ENCODE measurements around the gene KCNS1. TPM values are rescaled to one million over a fixed set of nuclear protein-coding genes. Genes with fewer than 3 reads are reported as not detected.
"Not testable (repeated sequence)": the region's sequence is repeated elsewhere in the genome, so short reads cannot be mapped to it uniquely, and the experiment has no call there.

Gene KCNS1, protein sequence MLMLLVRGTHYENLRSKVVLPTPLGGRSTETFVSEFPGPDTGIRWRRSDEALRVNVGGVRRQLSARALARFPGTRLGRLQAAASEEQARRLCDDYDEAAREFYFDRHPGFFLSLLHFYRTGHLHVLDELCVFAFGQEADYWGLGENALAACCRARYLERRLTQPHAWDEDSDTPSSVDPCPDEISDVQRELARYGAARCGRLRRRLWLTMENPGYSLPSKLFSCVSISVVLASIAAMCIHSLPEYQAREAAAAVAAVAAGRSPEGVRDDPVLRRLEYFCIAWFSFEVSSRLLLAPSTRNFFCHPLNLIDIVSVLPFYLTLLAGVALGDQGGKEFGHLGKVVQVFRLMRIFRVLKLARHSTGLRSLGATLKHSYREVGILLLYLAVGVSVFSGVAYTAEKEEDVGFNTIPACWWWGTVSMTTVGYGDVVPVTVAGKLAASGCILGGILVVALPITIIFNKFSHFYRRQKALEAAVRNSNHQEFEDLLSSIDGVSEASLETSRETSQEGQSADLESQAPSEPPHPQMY
- polyA plus RNA-seq: under 1 TPM; 0.04 to 0.15 TPM

DNA sequence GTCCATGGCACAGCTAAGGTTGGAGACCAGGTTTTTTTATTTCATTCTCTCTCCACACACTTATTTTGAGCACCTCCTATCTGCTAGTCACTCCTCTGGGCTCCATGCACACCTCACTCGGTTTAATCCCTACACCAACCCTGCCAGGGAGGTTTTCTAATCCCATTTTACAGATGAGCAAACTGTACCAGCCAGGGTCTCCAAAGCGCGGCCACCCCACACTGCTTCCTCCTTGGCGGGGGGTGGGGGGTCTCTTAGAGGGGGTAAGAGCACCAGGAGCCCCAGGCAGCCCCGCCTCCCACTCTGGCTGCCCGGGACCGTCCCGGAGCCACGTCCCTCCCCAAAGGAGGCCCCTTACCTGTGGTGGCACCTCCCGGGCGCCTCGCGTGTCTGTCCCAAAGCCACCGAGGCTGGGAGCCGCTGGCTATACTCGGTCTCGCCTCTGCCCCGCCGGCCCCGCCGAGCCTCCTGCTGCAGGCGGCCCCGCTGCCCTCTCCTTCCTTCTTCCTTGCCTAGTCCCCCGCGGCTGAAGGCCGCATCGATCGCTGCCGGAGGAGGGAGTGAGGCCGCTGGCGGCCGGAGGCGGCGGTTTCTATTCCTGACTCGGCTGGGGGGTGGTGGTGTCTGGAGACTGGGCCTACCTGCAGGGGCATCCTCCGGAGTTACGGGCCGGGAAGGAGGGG lies at the start of gene KCNS1:
KCNS1 (minus strand) TSS at position 565 of the 683 bp plus-strand sequence. CDS start 1,891 bp downstream, outside the sequence.
- Histone ChIP-seq H3K4me1 (ENCODE audit: control insufficient read depth in 2 of 2, insufficient read depth in 2 of 2, low read length in 1 of 2) (peaks cover 0 to 11% of the 10 kb centered on the region in 2 donors), H3K36me3 (ENCODE audit: control insufficient read depth in 2 of 2, insufficient read depth in 2 of 2, low read length in 1 of 2) (no peaks in the 10 kb centered on the region), H3K4me3 (ENCODE audit: low read depth in 1 of 2, low read length in 2 of 2) (no peak within 1 kb of the TSS), H3K27ac (ENCODE audit: low read depth in 2 of 2, low read length in 1 of 2) (no peak within 1 kb of the TSS), H3K9me3 (ENCODE audit: control insufficient read depth in 2 of 2, insufficient read depth in 1 of 2, low read depth in 1 of 2, low read length in 1 of 2) (peaks cover 0 to 11% of the 10 kb centered on the region in 2 donors), H3K27me3 (ENCODE audit: control insufficient read depth in 1 of 2, insufficient read depth in 2 of 2, low read length in 2 of 2) (peaks cover 0 to 10% of the 10 kb centered on the region in 2 donors)
- 5 to 8% methylated on average over 32 to 38 of the region's 38 CpGs for WGBS, 2 donors

DNA sequence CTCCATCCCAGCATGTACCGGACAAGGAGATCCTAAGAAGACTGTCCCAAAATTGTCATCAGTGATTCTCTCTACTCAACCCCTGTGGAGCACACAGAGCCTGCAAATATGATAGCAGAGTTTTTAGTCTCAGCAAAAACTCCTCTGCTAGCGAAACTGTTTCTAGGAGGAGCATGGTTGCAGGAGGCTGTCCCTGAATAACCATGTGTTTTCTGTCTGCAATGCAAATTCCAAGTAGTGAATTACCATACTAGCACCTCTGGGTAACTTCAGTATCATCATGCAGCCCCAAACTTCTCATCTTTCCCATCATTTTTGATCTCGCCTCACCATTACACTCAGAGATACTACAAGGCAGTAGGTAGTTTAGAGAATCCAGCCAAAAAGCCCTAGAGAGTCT lies 48.1 kb upstream of the KCNS1 start:
- 83 to 90% methylated on average over 3 of the region's 3 CpGs for WGBS, 2 donors

DNA sequence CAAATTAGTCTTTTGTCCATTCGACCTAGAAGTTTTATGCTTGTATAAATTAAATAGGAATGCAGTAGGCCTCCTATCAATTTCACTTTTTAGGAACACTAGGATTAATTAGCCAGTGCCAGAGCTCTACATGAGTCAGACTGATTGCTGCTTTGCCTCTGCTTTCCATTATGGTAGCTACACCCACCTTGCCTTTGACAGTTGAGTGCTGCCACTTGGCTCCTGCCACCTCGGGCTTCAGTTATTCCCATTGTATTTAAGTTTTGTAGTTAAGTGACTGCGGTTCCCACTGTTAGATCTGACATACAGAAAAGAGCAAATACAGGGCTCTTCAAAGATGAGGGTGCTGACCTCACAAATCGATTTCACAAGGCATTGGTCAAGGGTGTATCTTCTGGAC lies 39.9 kb upstream of the KCNS1 start:
- H3K4me3 ChIP-seq (ENCODE audit: low read depth in 1 of 2, low read length in 2 of 2): no peak overlapping the region
- no peaks in the 10 kb centered on the region for H3K9me3 ChIP-seq (ENCODE audit: control insufficient read depth in 2 of 2, insufficient read depth in 1 of 2, low read depth in 1 of 2, low read length in 1 of 2)
- H3K27ac ChIP-seq (ENCODE audit: low read depth in 2 of 2, low read length in 1 of 2): no peak overlapping the region
- H3K4me1 ChIP-seq (ENCODE audit: control insufficient read depth in 2 of 2, insufficient read depth in 2 of 2, low read length in 1 of 2): peaks cover 0 to 3% of the 10 kb centered on the region in 2 donors
- 74 to 75% methylated on average over 4 of the region's 4 CpGs for WGBS, 2 donors
- H3K27me3 ChIP-seq (ENCODE audit: control insufficient read depth in 1 of 2, insufficient read depth in 2 of 2, low read length in 2 of 2): no peaks in the 10 kb centered on the region
- H3K36me3 ChIP-seq (ENCODE audit: control insufficient read depth in 2 of 2, insufficient read depth in 2 of 2, low read length in 1 of 2): no peaks in the 10 kb centered on the region

More for the DNA sequence above, 48.1 kb upstream of the KCNS1 start:
- H3K4me1 ChIP-seq (ENCODE audit: control insufficient read depth in 2 of 2, insufficient read depth in 2 of 2, low read length in 1 of 2): no peaks in the 10 kb centered on the region
- no peaks in the 10 kb centered on the region for H3K9me3 ChIP-seq (ENCODE audit: control insufficient read depth in 2 of 2, insufficient read depth in 1 of 2, low read depth in 1 of 2, low read length in 1 of 2)
- no peaks in the 10 kb centered on the region for H3K27me3 ChIP-seq (ENCODE audit: control insufficient read depth in 1 of 2, insufficient read depth in 2 of 2, low read length in 2 of 2)
- H3K27ac ChIP-seq (ENCODE audit: low read depth in 2 of 2, low read length in 1 of 2): no peak overlapping the region
- H3K36me3 ChIP-seq (ENCODE audit: control insufficient read depth in 2 of 2, insufficient read depth in 2 of 2, low read length in 1 of 2): no peaks in the 10 kb centered on the region
- no peak overlapping the region for H3K4me3 ChIP-seq (ENCODE audit: low read depth in 1 of 2, low read length in 2 of 2)

DNA sequence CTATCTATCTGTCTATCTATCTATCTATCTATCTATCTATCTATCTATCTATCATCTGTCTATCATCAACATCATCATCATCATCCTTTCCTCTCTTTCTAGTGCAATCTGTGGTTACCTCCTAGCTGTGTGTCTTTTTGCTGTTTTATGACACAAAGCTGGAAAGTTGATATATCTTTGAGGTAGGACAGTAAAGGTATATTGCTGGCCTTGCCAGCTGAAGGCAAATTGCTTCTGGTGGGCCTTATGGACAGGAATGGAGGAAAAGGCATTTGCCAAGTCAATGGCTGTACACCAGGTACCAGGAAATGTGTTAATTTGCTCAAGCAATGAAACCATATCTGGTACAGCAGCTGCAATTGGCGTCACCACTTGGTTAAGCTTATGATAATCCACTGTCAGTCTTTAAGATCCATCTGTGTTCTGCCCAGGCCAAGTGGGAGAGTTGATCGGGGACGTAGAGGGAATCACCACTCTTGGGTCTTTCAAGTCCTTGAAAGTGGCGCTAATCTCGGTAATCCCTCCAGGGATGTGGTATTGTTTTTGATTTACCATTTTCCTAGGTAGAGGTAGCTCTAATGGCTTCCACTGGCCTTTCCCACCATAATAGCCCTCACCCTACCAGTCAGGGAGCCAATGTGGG lies 38.9 kb upstream of the KCNS1 start:
- H3K27me3 ChIP-seq (ENCODE audit: control insufficient read depth in 1 of 2, insufficient read depth in 2 of 2, low read length in 2 of 2); H3K4me3 ChIP-seq (ENCODE audit: low read depth in 1 of 2, low read length in 2 of 2); H3K27ac ChIP-seq (ENCODE audit: low read depth in 2 of 2, low read length in 1 of 2); H3K9me3 ChIP-seq (ENCODE audit: control insufficient read depth in 2 of 2, insufficient read depth in 1 of 2, low read depth in 1 of 2, low read length in 1 of 2); H3K36me3 ChIP-seq (ENCODE audit: control insufficient read depth in 2 of 2, insufficient read depth in 2 of 2, low read length in 1 of 2); H3K4me1 ChIP-seq (ENCODE audit: control insufficient read depth in 2 of 2, insufficient read depth in 2 of 2, low read length in 1 of 2): not testable (repeated sequence)
- WGBS, 2 donors: 90 to 92% methylated on average over 5 of the region's 5 CpGs

DNA sequence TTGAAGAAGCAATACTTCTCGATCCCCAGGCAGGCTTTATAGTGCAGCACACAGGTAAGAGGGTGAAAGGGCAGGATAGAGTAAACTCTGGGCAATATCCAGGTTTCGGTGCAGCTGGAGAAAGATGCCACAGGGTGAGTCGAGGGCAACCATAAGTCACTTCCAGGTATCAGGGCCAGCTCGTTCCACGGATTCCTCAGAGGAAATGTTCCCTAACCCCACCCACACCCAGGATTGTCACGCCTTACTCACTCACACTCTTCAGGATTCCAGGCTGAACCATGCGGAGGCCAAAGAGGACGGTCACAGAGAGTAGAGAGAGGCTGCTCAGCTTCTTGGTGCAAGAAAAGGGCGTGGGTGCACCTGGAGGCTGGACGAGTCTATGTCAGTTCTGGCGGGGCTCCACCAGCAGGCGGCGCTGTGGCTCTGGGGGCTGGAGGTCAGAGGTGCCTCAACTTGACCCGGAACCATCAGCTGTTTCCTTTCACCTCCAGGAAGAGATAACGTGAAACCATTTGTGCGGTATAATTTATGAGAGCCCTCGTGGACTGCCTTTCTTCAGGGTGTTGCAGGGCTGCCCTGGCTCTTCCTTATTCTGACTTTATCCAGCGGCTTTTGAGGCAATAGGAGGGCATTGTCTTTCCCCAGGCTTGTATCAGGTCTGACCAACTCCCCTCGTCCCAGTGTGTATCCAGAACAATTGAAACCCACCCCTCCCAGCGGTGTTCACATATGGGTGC lies 37.8 kb upstream of the KCNS1 start:
- Histone ChIP-seq H3K4me3 (ENCODE audit: low read depth in 1 of 2, low read length in 2 of 2) (no peak overlapping the region), H3K4me1 (ENCODE audit: control insufficient read depth in 2 of 2, insufficient read depth in 2 of 2, low read length in 1 of 2) (peaks cover 0 to 3% of the 10 kb centered on the region in 2 donors), H3K36me3 (ENCODE audit: control insufficient read depth in 2 of 2, insufficient read depth in 2 of 2, low read length in 1 of 2) (no peaks in the 10 kb centered on the region), H3K9me3 (ENCODE audit: control insufficient read depth in 2 of 2, insufficient read depth in 1 of 2, low read depth in 1 of 2, low read length in 1 of 2) (peaks cover 0 to 3% of the 10 kb centered on the region in 2 donors), H3K27me3 (ENCODE audit: control insufficient read depth in 1 of 2, insufficient read depth in 2 of 2, low read length in 2 of 2) (no peaks in the 10 kb centered on the region), H3K27ac (ENCODE audit: low read depth in 2 of 2, low read length in 1 of 2) (peak overlapping the region in 1 of 2 donors; percentile 6)
- WGBS, 2 donors: 31 to 33% methylated on average over 20 of the region's 20 CpGs

DNA sequence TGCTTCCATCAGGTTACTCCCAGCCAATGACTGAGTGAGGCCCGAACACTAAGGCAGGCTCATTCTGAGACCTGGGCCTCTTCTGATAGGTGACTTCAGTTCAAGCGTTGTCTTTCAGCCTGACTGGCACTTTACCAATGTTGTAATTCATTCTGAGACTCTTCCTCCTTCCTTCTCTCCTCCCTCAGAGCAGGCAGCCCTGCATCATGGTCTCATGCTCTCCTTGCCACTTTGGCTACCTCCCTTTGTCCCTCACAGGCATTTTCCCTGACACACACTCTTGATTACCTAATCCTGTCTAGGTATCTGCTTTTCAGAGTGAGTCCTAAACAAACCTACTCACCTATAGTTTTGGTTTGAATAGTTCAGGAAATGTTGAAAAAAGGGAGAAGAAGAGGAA lies 36.0 kb upstream of the KCNS1 start:
- WGBS, 2 donors: 70 to 73% methylated on average over 2 of the region's 2 CpGs
- H3K27ac ChIP-seq (ENCODE audit: low read depth in 2 of 2, low read length in 1 of 2): no peak overlapping the region
- H3K27me3 ChIP-seq (ENCODE audit: control insufficient read depth in 1 of 2, insufficient read depth in 2 of 2, low read length in 2 of 2): no peaks in the 10 kb centered on the region
- peaks cover 0 to 3% of the 10 kb centered on the region in 2 donors for H3K4me1 ChIP-seq (ENCODE audit: control insufficient read depth in 2 of 2, insufficient read depth in 2 of 2, low read length in 1 of 2)
- H3K36me3 ChIP-seq (ENCODE audit: control insufficient read depth in 2 of 2, insufficient read depth in 2 of 2, low read length in 1 of 2): no peaks in the 10 kb centered on the region
- no peak overlapping the region for H3K4me3 ChIP-seq (ENCODE audit: low read depth in 1 of 2, low read length in 2 of 2)
- H3K9me3 ChIP-seq (ENCODE audit: control insufficient read depth in 2 of 2, insufficient read depth in 1 of 2, low read depth in 1 of 2, low read length in 1 of 2): peaks cover 0 to 3% of the 10 kb centered on the region in 2 donors

DNA sequence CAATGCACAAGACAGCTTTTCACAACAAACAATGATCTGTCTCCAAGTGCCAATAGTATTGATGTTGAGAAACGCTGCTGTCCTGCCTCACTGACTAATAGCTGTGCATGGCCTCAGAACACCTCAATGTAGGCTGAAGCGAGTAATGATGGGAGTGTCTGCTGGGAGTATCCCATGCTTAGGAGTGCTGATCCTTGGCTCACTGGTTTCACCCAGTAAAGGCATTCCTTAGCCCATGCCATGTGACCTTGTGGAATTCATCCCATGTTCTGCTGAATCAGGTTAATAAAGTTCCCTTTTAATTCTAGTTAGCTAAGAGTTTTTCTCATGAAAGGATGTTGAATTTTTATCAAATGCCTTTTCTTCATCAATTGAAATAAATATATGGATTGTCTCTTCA lies 27.2 kb upstream of the KCNS1 start:
- Histone ChIP-seq H3K9me3 (ENCODE audit: control insufficient read depth in 2 of 2, insufficient read depth in 1 of 2, low read depth in 1 of 2, low read length in 1 of 2) (no peaks in the 10 kb centered on the region), H3K4me1 (ENCODE audit: control insufficient read depth in 2 of 2, insufficient read depth in 2 of 2, low read length in 1 of 2) (no peaks in the 10 kb centered on the region), H3K4me3 (ENCODE audit: low read depth in 1 of 2, low read length in 2 of 2) (no peak overlapping the region), H3K27ac (ENCODE audit: low read depth in 2 of 2, low read length in 1 of 2) (no peak overlapping the region), H3K27me3 (ENCODE audit: control insufficient read depth in 1 of 2, insufficient read depth in 2 of 2, low read length in 2 of 2) (no peaks in the 10 kb centered on the region), H3K36me3 (ENCODE audit: control insufficient read depth in 2 of 2, insufficient read depth in 2 of 2, low read length in 1 of 2) (no peaks in the 10 kb centered on the region)
- WGBS, 2 donors: 45 to 47% methylated on average over 2 of the region's 2 CpGs

DNA sequence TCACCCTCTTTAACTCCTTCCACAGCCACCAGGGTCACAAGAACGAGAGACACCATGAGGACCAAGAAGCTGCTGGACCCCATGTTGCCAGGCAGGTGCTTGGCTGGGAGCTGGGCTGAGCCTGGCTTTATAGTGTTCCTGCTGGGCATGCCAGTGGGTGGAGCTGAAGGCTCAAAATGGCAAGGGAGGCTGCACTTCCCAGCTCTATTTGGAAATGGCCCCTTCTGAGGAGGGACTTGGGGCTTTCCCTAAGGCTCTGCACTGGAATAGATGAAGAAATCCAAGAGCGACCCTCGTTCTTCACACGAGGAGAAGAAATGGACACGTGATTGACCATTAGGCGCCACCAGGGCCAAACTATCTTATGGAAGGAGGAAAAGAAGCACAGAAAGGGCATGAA lies 23.4 kb upstream of the KCNS1 start, which contains the start of gene WFDC12:
WFDC12 (minus strand) TSS at position 101 of the 400 bp plus-strand sequence; CDS start at position 83, 18 bp downstream.
- 88% methylated on average over 6 of the region's 6 CpGs for WGBS, 2 donors
- Histone ChIP-seq H3K4me1 (ENCODE audit: control insufficient read depth in 2 of 2, insufficient read depth in 2 of 2, low read length in 1 of 2) (no peaks in the 10 kb centered on the region), H3K9me3 (ENCODE audit: control insufficient read depth in 2 of 2, insufficient read depth in 1 of 2, low read depth in 1 of 2, low read length in 1 of 2) (no peaks in the 10 kb centered on the region), H3K27me3 (ENCODE audit: control insufficient read depth in 1 of 2, insufficient read depth in 2 of 2, low read length in 2 of 2) (no peaks in the 10 kb centered on the region), H3K4me3 (ENCODE audit: low read depth in 1 of 2, low read length in 2 of 2) (no peak within 1 kb of the TSS), H3K27ac (ENCODE audit: low read depth in 2 of 2, low read length in 1 of 2) (no peak within 1 kb of the TSS), H3K36me3 (ENCODE audit: control insufficient read depth in 2 of 2, insufficient read depth in 2 of 2, low read length in 1 of 2) (no peaks in the 10 kb centered on the region)

DNA sequence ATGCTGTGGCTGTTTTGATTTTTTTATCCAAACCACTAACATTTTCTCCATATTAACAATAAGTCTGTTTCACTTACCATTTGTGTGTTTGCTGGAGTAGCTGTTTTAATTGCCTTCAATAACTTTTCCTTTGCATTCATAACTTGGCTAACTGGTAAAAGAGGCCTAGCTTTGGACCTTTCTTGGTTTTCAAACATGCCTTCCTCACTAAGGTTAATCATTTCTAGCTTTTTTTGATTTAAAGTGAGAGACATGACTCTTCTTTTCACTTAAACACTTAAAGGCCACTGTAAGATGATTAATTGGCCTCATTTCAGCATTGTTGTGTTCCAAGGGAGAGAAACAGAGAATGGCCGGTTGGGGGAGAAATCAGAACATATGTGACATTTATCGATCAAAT lies 20.5 kb upstream of the KCNS1 start:
- Histone ChIP-seq H3K4me1 (ENCODE audit: control insufficient read depth in 2 of 2, insufficient read depth in 2 of 2, low read length in 1 of 2) (no peaks in the 10 kb centered on the region), H3K36me3 (ENCODE audit: control insufficient read depth in 2 of 2, insufficient read depth in 2 of 2, low read length in 1 of 2) (no peaks in the 10 kb centered on the region), H3K9me3 (ENCODE audit: control insufficient read depth in 2 of 2, insufficient read depth in 1 of 2, low read depth in 1 of 2, low read length in 1 of 2) (no peaks in the 10 kb centered on the region), H3K4me3 (ENCODE audit: low read depth in 1 of 2, low read length in 2 of 2) (no peak overlapping the region), H3K27ac (ENCODE audit: low read depth in 2 of 2, low read length in 1 of 2) (no peak overlapping the region), H3K27me3 (ENCODE audit: control insufficient read depth in 1 of 2, insufficient read depth in 2 of 2, low read length in 2 of 2) (no peaks in the 10 kb centered on the region)
- 89 to 92% methylated on average over 2 of the region's 2 CpGs for WGBS, 2 donors
